SU-DHL-6 (cell line): ENCODE measurements around the gene CRACR2A.

Experiments used
- H2AFZ ChIP-seq: fragments of 200-600 bp; sonication (generic); 2 replicates; pipeline ENCODE4 v1.6.1; 2014; ENCODE audit warnings: low read depth, mild to moderate bottlenecking, moderate library complexity, mixed read lengths, antibody characterized with exemption, low read length; ENCODE audit not compliant: severe bottlenecking
- H3F3A ChIP-seq: fragments of 200-600 bp; shearing (Covaris generic); 2 replicates; pipeline ENCODE4 v1.6.0; 2016; ENCODE audit warnings: antibody characterized with exemption, mild to moderate bottlenecking; ENCODE audit not compliant: insufficient read depth
- H3K27ac ChIP-seq: fragments of 200-600 bp; sonication (generic); 2 replicates; pipeline ENCODE4 v1.5.1; 2016; ENCODE audit warnings: low read depth, mild to moderate bottlenecking, low read length, moderate library complexity, mixed read lengths
- H3K27me3 ChIP-seq: fragments of 200-600 bp; sonication (generic), shearing (Covaris generic); 2 replicates; pipeline ENCODE4 v1.6.0; 2014; ENCODE audit warnings: mild to moderate bottlenecking, low read length
- H3K36me3 ChIP-seq: fragments of 200-600 bp; sonication (generic); 2 replicates; pipeline ENCODE4 v1.6.1; 2014; ENCODE audit warnings: mild to moderate bottlenecking, low read length, mixed read lengths
- H3K4me2 ChIP-seq: fragments of 300-600, 200-600 bp; shearing (Covaris generic), sonication (generic); 2 replicates; pipeline ENCODE4 v1.6.0; 2014; ENCODE audit warnings: low read length, low read depth, mild to moderate bottlenecking; ENCODE audit not compliant: poor library complexity, severe bottlenecking
- H3K4me3 ChIP-seq: fragments of 200-600 bp; sonication (generic); 2 replicates; pipeline ENCODE4 v1.5.1; 2014; ENCODE audit warnings: antibody characterized with exemption, low read length, mild to moderate bottlenecking, mixed read lengths; ENCODE audit not compliant: insufficient read depth, poor library complexity, severe bottlenecking
- H3K79me2 ChIP-seq: fragments of 200-600 bp; sonication (generic); 2 replicates; pipeline ENCODE4 v1.6.1; 2014; ENCODE audit warnings: mild to moderate bottlenecking, low read length, moderate library complexity; ENCODE audit not compliant: insufficient read depth
- H3K9ac ChIP-seq: fragments of 200-600 bp; sonication (generic); 2 replicates; pipeline ENCODE4 v1.7.0; 2014; ENCODE audit warnings: mild to moderate bottlenecking, low read length
- H3K9me2 ChIP-seq: fragments of 200-600 bp; sonication (generic); replicated peaks from 2 replicates; pipeline ENCODE4 v1.6.1; 2014; ENCODE audit warnings: low read length; ENCODE audit not compliant: insufficient read depth
- H3K9me3 ChIP-seq: fragments of 200-600 bp; sonication (generic); 2 replicates; pipeline ENCODE4 v1.6.1; 2014; ENCODE audit warnings: low read length, mixed read lengths; ENCODE audit not compliant: insufficient read depth
- H4K20me1 ChIP-seq: fragments of 200-600 bp; sonication (generic); 2 replicates; pipeline ENCODE4 v1.6.1; 2014; ENCODE audit warnings: low read depth, mild to moderate bottlenecking, antibody characterized with exemption, low read length, moderate library complexity, mixed read lengths
- CTCF ChIP-seq: fragments of 200-600 bp; sonication (generic); IDR thresholded peaks from one replicate; pipeline ENCODE4 v1.5.1; 2017; ENCODE audit warnings: antibody characterized with exemption, mild to moderate bottlenecking, low read length, moderate library complexity; ENCODE audit not compliant: insufficient read depth, poor library complexity, severe bottlenecking
- EZH2phosphoT487 ChIP-seq: fragments of 200-600 bp; sonication (generic), shearing (Covaris generic); conservative IDR thresholded peaks from 2 replicates; pipeline ENCODE4 v1.6.1; 2018; ENCODE audit warnings: mild to moderate bottlenecking, antibody characterized with exemption, low read length, moderate library complexity, mixed read lengths

The CRACR2A gene

GRCh38 chr12:3645091-3645490, 107.8 kb downstream of the CRACR2A start:
- no peaks in the 10 kb centered on the region for H3K27me3 ChIP-seq
- H3F3A ChIP-seq, result no peaks in the 10 kb centered on the region
- no peak for TF ChIP-seq EZH2phosphoT487
- no peak for TF ChIP-seq CTCF
- H3K9ac ChIP-seq, result no peak overlapping the region
- no peak overlapping the region for H3K4me3 ChIP-seq
- H3K79me2 ChIP-seq, result no peaks in the 10 kb centered on the region
- H3K36me3 ChIP-seq, result no peaks in the 10 kb centered on the region; the same call in 1 of the 2 replicates
- no peak overlapping the region for H2AFZ ChIP-seq
- H3K27ac ChIP-seq, result no peak overlapping the region
- H4K20me1 ChIP-seq, result no peaks in the 10 kb centered on the region
- H3K4me2 ChIP-seq, result no peak overlapping the region
- no peaks in the 10 kb centered on the region for H3K9me3 ChIP-seq
- H3K9me2 ChIP-seq, result no peaks in the 10 kb centered on the region

DNA sequence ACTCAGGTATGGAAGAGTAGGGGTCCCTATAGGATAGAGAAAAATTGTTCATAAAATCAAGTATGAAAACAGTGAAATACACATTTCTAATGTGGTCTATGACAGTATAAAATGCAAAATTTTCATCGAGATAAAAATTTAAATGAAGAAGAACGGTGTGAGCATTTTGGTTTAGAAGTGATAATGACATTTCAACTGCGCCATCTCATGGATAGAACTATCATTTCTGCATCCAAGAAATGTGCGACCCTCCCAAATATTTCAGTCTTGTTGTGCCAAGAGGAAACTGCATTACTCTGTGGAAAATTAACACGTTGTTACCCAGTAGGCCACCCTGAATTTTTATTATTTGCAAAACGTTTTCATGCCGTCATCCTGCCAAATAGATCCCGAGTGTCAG, 108.8 kb downstream of the CRACR2A start:
- Histone ChIP-seq H3K4me3 (no peak overlapping the region), H3K9me3 (no peaks in the 10 kb centered on the region), H3K9ac (no peak overlapping the region), H3K9me2 (no peaks in the 10 kb centered on the region), H4K20me1 (no peaks in the 10 kb centered on the region), H3K4me2 (no peak overlapping the region), H3F3A (no peaks in the 10 kb centered on the region), H2AFZ (no peak overlapping the region), H3K79me2 (no peaks in the 10 kb centered on the region), H3K27ac (no peak overlapping the region), H3K36me3 (no peaks in the 10 kb centered on the region; the same call in 1 of the 2 replicates), H3K27me3 (no peaks in the 10 kb centered on the region)
- no peak for TF ChIP-seq EZH2phosphoT487
- no peak for TF ChIP-seq CTCF

GRCh38 chr12:3641428-3642018, 111.4 kb downstream of the CRACR2A start:
- no peak overlapping the region for H3K27ac ChIP-seq
- no peak overlapping the region for H3K9ac ChIP-seq
- no peaks in the 10 kb centered on the region for H4K20me1 ChIP-seq
- H3K79me2 ChIP-seq, result no peaks in the 10 kb centered on the region
- no peaks in the 10 kb centered on the region for H3K36me3 ChIP-seq
- H3K4me3 ChIP-seq, result no peak overlapping the region
- H3K9me2 ChIP-seq, result no peaks in the 10 kb centered on the region
- no peaks in the 10 kb centered on the region for H3K9me3 ChIP-seq
- no peaks in the 10 kb centered on the region for H3F3A ChIP-seq
- no peak for TF ChIP-seq EZH2phosphoT487
- TF ChIP-seq CTCF, result no peak
- H2AFZ ChIP-seq, result no peak overlapping the region
- H3K27me3 ChIP-seq, result no peaks in the 10 kb centered on the region
- no peak overlapping the region for H3K4me2 ChIP-seq
